Endodermal cell (in vitro differentiated cells): ENCODE results near the gene CTIF. TPM values are rescaled to one million over a fixed set of nuclear protein-coding genes. Genes with fewer than 3 reads are reported as not detected.
"Not testable (repeated sequence)": the region's sequence is repeated elsewhere in the genome, so short reads cannot be mapped to it uniquely, and the experiment has no call there.

ENCODE experiments used
- DNase-seq: peaks from one replicate; pipeline ENCODE4 v3.0.0-alpha.2; 2017
- H3K27ac ChIP-seq: 2 replicates; pipeline ENCODE4 v1.5.1; 2013; ENCODE audit warnings: mild to moderate bottlenecking, low read depth, low read length, moderate library complexity
- H3K27me3 ChIP-seq: 2 replicates; pipeline ENCODE4 v1.6.1; 2013; ENCODE audit warnings: mild to moderate bottlenecking, low read length, moderate library complexity; ENCODE audit not compliant: insufficient read depth, control insufficient read depth, poor library complexity, severe bottlenecking
- H3K36me3 ChIP-seq: 2 replicates; pipeline ENCODE4 v1.7.0; 2013; ENCODE audit warnings: mild to moderate bottlenecking, low read length, moderate library complexity; ENCODE audit not compliant: control insufficient read depth, insufficient read depth
- H3K4me1 ChIP-seq: one replicate; pipeline ENCODE4 v1.7.0; 2013; ENCODE audit warnings: low read length; ENCODE audit not compliant: control insufficient read depth, insufficient read depth
- H3K4me3 ChIP-seq: 2 replicates; pipeline ENCODE4 v1.5.1; 2013; ENCODE audit warnings: mild to moderate bottlenecking, low read length, moderate library complexity
- H3K9ac ChIP-seq: 2 replicates; pipeline ENCODE4 v1.6.1; 2013; ENCODE audit warnings: mild to moderate bottlenecking, low read length, moderate library complexity; ENCODE audit not compliant: poor library complexity, severe bottlenecking; ENCODE audit errors: extremely low read depth
- H3K9me3 ChIP-seq: 2 replicates; pipeline ENCODE4 v1.6.1; 2013; ENCODE audit warnings: mild to moderate bottlenecking, low read length, moderate library complexity; ENCODE audit not compliant: control insufficient read depth
- H3K27ac Mint-ChIP-seq: 2 replicates; pipeline ENCODE4 v1.8.0; 2020; ENCODE audit warnings: mixed read lengths
- H3K27me3 Mint-ChIP-seq: 2 replicates; pipeline ENCODE4 v1.8.0; 2021; ENCODE audit warnings: mild to moderate bottlenecking, mixed read lengths; ENCODE audit not compliant: insufficient read depth
- H3K36me3 Mint-ChIP-seq: 2 replicates; pipeline ENCODE4 v1.8.0; 2020; ENCODE audit warnings: low read depth, mixed read lengths
- H3K4me1 Mint-ChIP-seq: 2 replicates; pipeline ENCODE4 v1.8.0; 2020; ENCODE audit warnings: mixed read lengths
- H3K4me3 Mint-ChIP-seq: 2 replicates; pipeline ENCODE4 v1.8.0; 2020; ENCODE audit warnings: mild to moderate bottlenecking, moderate library complexity, mixed read lengths
- H3K9me3 Mint-ChIP-seq: 2 replicates; pipeline ENCODE4 v1.8.0; 2020; ENCODE audit warnings: mild to moderate bottlenecking, mixed read lengths
- CTCF ChIP-seq: fragments of 200-600 bp; sonication (generic); conservative IDR thresholded peaks from 2 replicates; pipeline ENCODE4 v1.5.0; 2021; ENCODE audit warnings: antibody characterized with exemption, mild to moderate bottlenecking
- WGBS, 2 experiments: methylation state at CpG; one replicate each; pipeline versions ENCODE4 v1.1.5 to v1.1.7; 2013; ENCODE audit warnings: missing lambda C conversion rate in 2 of 2, mixed read lengths in 1 of 2; ENCODE audit not compliant: insufficient coverage in 1 of 2, insufficient read length in 1 of 2; 5-methylcytosine and 5-hydroxymethylcytosine counted together
- total RNA-seq, 2 donors: library from RNA; stranded (reverse); fragmentation: NEBNext Ultra II Directional in 1 of 2; extraction: Animal tissue kit (Norgen Biotek cat#: 25700) in 1 of 2; gene quantifications; 2 replicates in 1 of 2; 3 replicates in 1 of 2; pipeline ENCODE4 v1.2.1, GENCODE V29; 2021

The CTIF gene
- total RNA-seq, 2 donors from 2014 or later, result 33.8 to 41.6 TPM

- TF ChIP-seq CTCF, result no peak
- H3K27me3 Mint-ChIP-seq, result peaks cover 3% of the 10 kb centered on the region
- H3K27me3 ChIP-seq, result no peaks in the 10 kb centered on the region
- no peaks in the 10 kb centered on the region for H3K4me1 Mint-ChIP-seq
- no peak overlapping the region for H3K9ac ChIP-seq
- H3K27ac Mint-ChIP-seq, result no peak overlapping the region
- H3K4me3 ChIP-seq, result no peak overlapping the region
- no peak overlapping the region for H3K27ac ChIP-seq
- WGBS, 2 experiments, result 94 to 98% methylated on average over 2 to 3 of the region's 4 CpGs
- peaks cover 45% of the 10 kb centered on the region for H3K9me3 ChIP-seq
- no peak overlapping the region for H3K4me3 Mint-ChIP-seq
- DNase-seq, result no peak
- no peaks in the 10 kb centered on the region for H3K4me1 ChIP-seq
- H3K36me3 ChIP-seq, result no peaks in the 10 kb centered on the region
- H3K36me3 Mint-ChIP-seq, result no peaks in the 10 kb centered on the region
- peaks cover 42% of the 10 kb centered on the region for H3K9me3 Mint-ChIP-seq
Measured at GRCh38 chr18:48502906-48503305, 35.9 kb upstream of the CTIF start.

- Mint-ChIP-seq H3K36me3 (no peaks in the 10 kb centered on the region), H3K4me3 (no peak overlapping the region), H3K27me3 (peaks cover 9% of the 10 kb centered on the region), H3K4me1 (no peaks in the 10 kb centered on the region), H3K9me3 (peaks cover 55% of the 10 kb centered on the region), H3K27ac (no peak overlapping the region)
- H3K9me3 ChIP-seq, result peaks cover 40% of the 10 kb centered on the region
- no peaks in the 10 kb centered on the region for H3K36me3 ChIP-seq
- H3K27ac ChIP-seq, result no peak overlapping the region
- no peak overlapping the region for H3K9ac ChIP-seq
- DNase-seq, result no peak
- no peak for TF ChIP-seq CTCF
- H3K4me3 ChIP-seq, result no peak overlapping the region
- H3K4me1 ChIP-seq, result no peaks in the 10 kb centered on the region
- no peaks in the 10 kb centered on the region for H3K27me3 ChIP-seq
Measured at GRCh38 chr18:48504819-48505218, 34.0 kb upstream of the CTIF start.

- H3K4me3 ChIP-seq, H3K27me3 Mint-ChIP-seq, H3K4me1 Mint-ChIP-seq, H3K9ac ChIP-seq, H3K36me3 ChIP-seq, H3K4me3 Mint-ChIP-seq, H3K27ac ChIP-seq, H3K27ac Mint-ChIP-seq, DNase-seq, H3K4me1 ChIP-seq, H3K27me3 ChIP-seq, H3K36me3 Mint-ChIP-seq: not testable (repeated sequence)
- WGBS, 2 experiments, result 78% methylated on average over 1 of the region's 1 CpG; no CpG with 5 or more reads in 1 of the 2 experiments
- peaks cover 40% of the 10 kb centered on the region for H3K9me3 ChIP-seq
- peaks cover 56% of the 10 kb centered on the region for H3K9me3 Mint-ChIP-seq
Measured at GRCh38 chr18:48506983-48507568, 31.8 kb upstream of the CTIF start.

- H3K36me3 Mint-ChIP-seq, H3K9ac ChIP-seq, H3K4me3 Mint-ChIP-seq, DNase-seq, H3K27ac Mint-ChIP-seq, H3K27me3 ChIP-seq, H3K4me1 ChIP-seq, H3K27ac ChIP-seq, H3K27me3 Mint-ChIP-seq, H3K4me3 ChIP-seq, H3K9me3 ChIP-seq, H3K36me3 ChIP-seq: not testable (repeated sequence)
- peaks cover 11% of the 10 kb centered on the region for H3K4me1 Mint-ChIP-seq
- WGBS, 2 experiments, result 92 to 100% methylated on average over 2 to 3 of the region's 4 CpGs
- H3K9me3 Mint-ChIP-seq, result peaks cover 19% of the 10 kb centered on the region
Measured at GRCh38 chr18:48512498-48512897, 26.3 kb upstream of the CTIF start.
